Muscle of leg (tissue), 11 donors: ENCODE data around the gene LRRC72. TPM values are rescaled to one million over a fixed set of nuclear protein-coding genes. Genes with fewer than 3 reads are reported as not detected.

Source experiments
- DNase-seq: peaks from one replicate; pipeline ENCODE4 v3.0.0; 2013
- H3K27ac ChIP-seq: one replicate; pipeline ENCODE4 v1.5.1; 2013; ENCODE audit warnings: mild to moderate bottlenecking, low read length, control low read depth
- H3K27me3 ChIP-seq: one replicate; pipeline ENCODE4 v1.6.1; 2013; ENCODE audit warnings: low read length; ENCODE audit not compliant: control insufficient read depth, insufficient read depth
- H3K36me3 ChIP-seq: one replicate; pipeline ENCODE4 v1.6.1; 2013; ENCODE audit warnings: low read length; ENCODE audit not compliant: control insufficient read depth, insufficient read depth
- H3K4me1 ChIP-seq: one replicate; pipeline ENCODE4 v1.6.1; 2013; ENCODE audit warnings: low read length; ENCODE audit not compliant: control insufficient read depth, insufficient read depth
- H3K4me3 ChIP-seq: one replicate; pipeline ENCODE4 v1.5.1; 2013; ENCODE audit warnings: low read length, control low read depth
- H3K9me3 ChIP-seq: replicated peaks from 2 replicates; pipeline ENCODE4 v1.6.1; 2013; ENCODE audit warnings: low read depth, low read length; ENCODE audit not compliant: control insufficient read depth
- WGBS: methylation state at CpG from one replicate; pipeline ENCODE4 v1.1.5; 2013; ENCODE audit warnings: missing lambda C conversion rate; ENCODE audit not compliant: insufficient coverage; 5-methylcytosine and 5-hydroxymethylcytosine counted together
- polyA plus RNA-seq, 8 donors: library from polyadenylated mRNA; unstranded; fragments of 120-200 nt; gene quantifications; one replicate each; pipeline versions ENCODE4 v1.2.1 to v1.2.3, GENCODE V29; 2013; ENCODE audit warnings: inconsistent platforms in 1 of 8, low replicate concordance in 1 of 8; ENCODE audit not compliant: insufficient read length in 8 of 8, insufficient read depth in 1 of 8
- total RNA-seq: library from RNA; stranded (reverse); fragments of 120-200 nt; gene quantifications from one replicate; pipeline ENCODE4 v1.2.4, GENCODE V29; 2013

The LRRC72 gene
- total and polyA plus RNA-seq, 9 donors: not detected

DNA sequence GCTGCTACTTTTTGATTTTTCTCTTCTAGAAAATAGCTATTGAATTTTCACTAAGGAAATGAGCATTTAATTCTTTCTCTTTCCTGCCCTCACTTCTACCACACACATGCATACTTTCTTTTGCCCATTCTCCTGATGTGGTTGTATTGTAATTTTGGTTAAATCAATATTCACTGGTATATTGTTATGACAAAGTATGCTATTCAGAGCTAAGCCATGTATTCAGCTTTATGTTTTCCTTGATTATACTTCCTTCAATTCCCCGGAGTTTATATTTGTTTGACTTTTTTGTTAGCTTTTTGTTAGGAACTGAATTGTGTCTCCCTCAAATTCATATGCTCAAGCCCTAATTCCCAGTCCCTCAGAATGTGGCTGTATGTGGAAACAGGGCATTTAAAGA, 24.0 kb downstream of the LRRC72 start:
- Histone ChIP-seq H3K9me3 (no peaks in the 10 kb centered on the region), H3K4me1 (no peaks in the 10 kb centered on the region), H3K36me3 (no peaks in the 10 kb centered on the region), H3K27ac (no peak overlapping the region), H3K27me3 (no peaks in the 10 kb centered on the region), H3K4me3 (no peak overlapping the region)
- no peak for DNase-seq
- no CpG with 5 or more reads among the region's 1 CpG for WGBS

DNA sequence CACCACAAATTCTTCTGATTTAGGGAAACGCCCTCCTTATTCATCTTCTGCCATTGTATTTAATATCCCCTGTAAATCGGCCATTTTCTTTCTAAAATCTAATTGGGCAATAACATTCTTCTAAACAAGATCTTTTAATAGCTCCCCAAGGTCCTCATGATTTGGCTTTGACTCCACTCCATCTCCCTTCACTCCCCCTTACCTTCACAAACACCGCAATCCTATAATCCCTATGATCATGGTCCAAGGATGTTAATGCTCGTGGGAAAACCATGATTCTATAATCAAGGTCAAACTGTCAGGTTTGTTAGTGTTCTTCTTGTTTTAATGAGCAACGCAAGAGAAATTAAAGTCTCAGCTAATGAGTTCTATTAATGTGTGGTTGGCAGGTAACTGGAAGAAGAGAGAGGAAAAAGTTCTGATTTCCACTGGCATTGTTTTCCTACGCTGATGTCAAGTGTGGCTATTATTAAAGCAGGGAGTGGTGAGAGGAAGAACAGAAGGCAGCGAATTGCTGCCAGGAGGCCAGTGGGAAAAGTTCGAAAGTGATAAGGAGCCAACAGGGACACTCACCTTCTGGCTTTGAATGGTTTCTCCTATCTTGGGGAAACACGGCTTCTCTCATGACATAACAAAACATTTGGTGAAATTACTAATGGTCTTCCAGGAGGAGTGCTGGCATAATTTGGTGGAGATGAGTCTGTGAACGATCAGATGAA, 28.1 kb downstream of the LRRC72 start:
- no peaks in the 10 kb centered on the region for H3K27me3 ChIP-seq
- 89% methylated on average over 6 of the region's 10 CpGs for WGBS
- no peak overlapping the region for H3K27ac ChIP-seq
- no peaks in the 10 kb centered on the region for H3K36me3 ChIP-seq
- DNase-seq: no peak
- no peak overlapping the region for H3K4me3 ChIP-seq
- H3K4me1 ChIP-seq: no peaks in the 10 kb centered on the region
- no peaks in the 10 kb centered on the region for H3K9me3 ChIP-seq

DNA sequence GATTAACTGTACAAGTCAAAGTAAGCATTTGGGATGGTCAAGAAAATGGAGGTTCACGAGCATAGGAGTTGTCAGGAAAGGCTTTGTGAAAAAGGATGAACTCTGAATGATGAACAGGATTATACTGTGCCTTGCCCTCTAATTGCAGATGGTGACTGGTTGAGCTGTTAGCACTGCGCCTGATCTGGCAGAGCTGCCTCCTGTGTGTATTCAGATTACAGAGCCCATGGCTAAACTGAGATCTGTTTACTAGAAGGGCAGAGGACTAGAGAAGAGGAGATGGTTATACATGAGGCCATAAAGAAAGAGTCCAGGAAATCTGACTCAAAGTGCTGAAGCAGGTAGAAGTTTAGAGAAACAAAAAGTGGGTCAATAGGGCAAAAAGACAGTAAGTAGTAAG, 29.7 kb downstream of the LRRC72 start:
- no peak overlapping the region for H3K27ac ChIP-seq
- no peak overlapping the region for H3K4me3 ChIP-seq
- no peaks in the 10 kb centered on the region for H3K9me3 ChIP-seq
- no peaks in the 10 kb centered on the region for H3K4me1 ChIP-seq
- no peak for DNase-seq
- WGBS: 67% methylated on average over 2 of the region's 2 CpGs
- H3K36me3 ChIP-seq: no peaks in the 10 kb centered on the region
- H3K27me3 ChIP-seq: no peaks in the 10 kb centered on the region

DNA sequence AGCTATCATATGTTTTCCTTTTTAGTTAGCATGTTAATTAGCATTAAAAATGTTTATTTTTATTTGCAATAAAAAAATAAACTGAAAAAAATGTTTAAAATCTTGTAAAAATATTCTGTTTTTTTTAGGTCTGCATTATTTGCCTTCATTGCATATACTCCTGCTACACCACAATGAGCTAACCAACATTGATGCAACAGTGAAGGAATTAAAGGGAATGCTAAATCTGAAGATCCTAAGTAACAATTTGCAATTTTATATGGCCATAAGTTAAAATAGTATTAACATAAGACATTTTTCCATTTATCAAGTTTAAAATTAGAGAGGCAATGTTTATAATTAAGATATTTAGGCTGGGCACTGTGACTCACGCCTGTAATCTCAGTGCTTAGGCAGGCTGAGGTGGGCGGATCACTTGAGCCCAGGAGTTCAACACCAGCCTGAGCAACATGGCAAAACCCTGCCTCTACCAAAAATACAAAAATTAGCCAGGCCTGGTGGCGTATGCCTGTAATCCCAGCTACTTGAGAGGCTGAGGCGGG, 32.2 kb downstream of the LRRC72 start:
- WGBS: 94% methylated on average over 2 of the region's 4 CpGs
- H3K9me3 ChIP-seq: no peaks in the 10 kb centered on the region
- H3K27me3 ChIP-seq: no peaks in the 10 kb centered on the region
- H3K4me1 ChIP-seq: no peaks in the 10 kb centered on the region
- no peak overlapping the region for H3K27ac ChIP-seq
- H3K4me3 ChIP-seq: no peak overlapping the region
- DNase-seq: no peak
- H3K36me3 ChIP-seq: no peaks in the 10 kb centered on the region

DNA sequence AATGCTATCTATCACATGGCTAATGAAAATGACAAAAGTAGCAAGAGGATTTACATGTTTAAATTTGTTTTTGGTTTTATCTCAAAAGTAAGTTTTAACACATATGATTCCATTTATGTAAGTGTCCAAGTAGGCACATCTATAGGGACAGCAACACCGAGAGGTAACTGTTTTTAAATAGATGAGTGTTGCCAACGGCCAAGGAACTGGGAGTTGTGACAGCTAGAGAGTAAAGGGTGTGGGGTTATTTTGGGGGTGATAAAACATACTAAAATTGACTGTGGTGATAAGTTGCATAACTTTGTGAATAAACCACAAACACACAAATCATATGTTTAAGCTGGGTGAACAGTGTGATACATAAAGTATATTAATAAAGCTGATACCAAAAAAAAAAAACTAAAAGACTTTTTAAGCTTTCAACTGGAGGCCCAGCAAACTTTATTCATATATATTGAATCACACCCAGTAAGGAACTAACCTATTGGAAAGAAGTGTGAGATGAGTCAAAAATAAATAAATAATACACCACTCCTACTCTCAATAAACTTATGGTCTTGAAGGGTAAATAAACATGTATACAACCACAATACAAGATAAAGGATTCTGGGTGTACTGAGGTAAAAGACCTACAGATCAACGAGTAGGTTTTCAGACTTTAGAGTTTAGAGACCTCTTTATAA, 33.0 kb downstream of the LRRC72 start:
- Histone ChIP-seq H3K27me3 (no peaks in the 10 kb centered on the region), H3K27ac (no peak overlapping the region), H3K4me3 (no peak overlapping the region), H3K4me1 (no peaks in the 10 kb centered on the region), H3K9me3 (no peaks in the 10 kb centered on the region), H3K36me3 (no peaks in the 10 kb centered on the region)
- no peak for DNase-seq
- WGBS: no CpG with 5 or more reads among the region's 3 CpGs

DNA sequence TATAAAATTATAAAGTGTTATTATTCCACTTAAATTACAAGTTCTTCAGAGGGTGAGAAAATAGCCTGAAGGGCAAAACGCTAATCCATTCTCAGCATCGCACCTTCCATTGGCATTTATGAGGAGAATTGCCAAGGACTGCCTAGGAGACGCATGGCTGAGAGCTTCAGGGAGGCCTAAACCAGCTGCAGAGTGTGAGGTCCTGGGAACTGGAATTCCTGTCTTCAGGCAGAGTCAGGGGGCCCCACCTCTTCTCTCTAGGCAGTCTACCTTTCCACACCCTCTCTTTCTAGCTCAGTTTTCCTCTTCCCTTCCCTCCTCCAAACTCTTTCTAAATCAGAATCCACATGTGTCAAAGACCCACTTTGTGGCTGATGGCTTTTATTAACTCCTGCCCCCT, 35.3 kb downstream of the LRRC72 start:
- no peak for DNase-seq
- H3K27me3 ChIP-seq: no peaks in the 10 kb centered on the region
- H3K4me1 ChIP-seq: no peaks in the 10 kb centered on the region
- WGBS: 80% methylated on average over 1 of the region's 3 CpGs
- no peaks in the 10 kb centered on the region for H3K9me3 ChIP-seq
- no peak overlapping the region for H3K27ac ChIP-seq
- no peak overlapping the region for H3K4me3 ChIP-seq
- no peaks in the 10 kb centered on the region for H3K36me3 ChIP-seq

DNA sequence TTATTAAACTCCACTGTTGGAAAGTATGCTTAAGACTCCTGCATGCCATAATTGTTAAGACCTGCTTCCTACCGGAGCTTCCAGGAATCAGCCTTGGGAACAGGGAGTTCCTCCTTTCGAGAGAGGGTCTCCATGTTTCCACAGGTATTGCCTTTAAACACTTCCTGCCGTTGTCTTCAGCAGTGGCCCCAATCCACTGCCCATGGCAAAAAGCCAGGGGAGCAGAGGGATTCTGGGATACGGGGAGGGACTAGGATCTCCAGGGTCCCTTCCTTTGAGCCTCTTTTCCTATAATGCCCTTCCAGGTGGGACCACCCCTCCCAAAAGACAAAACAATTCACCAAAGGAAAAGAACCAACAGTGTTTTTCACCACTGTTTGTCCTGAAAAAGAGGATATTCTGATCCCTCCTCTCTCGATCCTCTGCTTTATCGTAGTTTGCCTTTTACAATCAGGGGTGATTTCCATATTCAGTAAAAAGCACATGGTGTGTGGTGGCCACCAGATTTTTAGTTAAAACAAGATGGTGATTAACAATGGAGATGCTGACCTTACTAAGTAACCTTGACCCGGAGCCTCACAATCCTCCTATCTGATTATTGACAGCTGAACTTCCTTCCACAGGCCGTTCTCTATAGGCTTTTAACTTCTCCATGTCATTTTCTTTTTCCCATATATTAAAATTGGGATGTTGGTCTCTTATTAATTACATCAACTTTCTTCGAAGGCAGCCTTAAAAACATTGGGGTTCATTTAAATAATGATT, 36.0 kb downstream of the LRRC72 start:
- Histone ChIP-seq H3K27me3 (no peaks in the 10 kb centered on the region), H3K9me3 (no peaks in the 10 kb centered on the region), H3K27ac (no peak overlapping the region), H3K36me3 (no peaks in the 10 kb centered on the region), H3K4me1 (no peaks in the 10 kb centered on the region), H3K4me3 (no peak overlapping the region)
- no peak for DNase-seq
- 89% methylated on average over 2 of the region's 9 CpGs for WGBS

DNA sequence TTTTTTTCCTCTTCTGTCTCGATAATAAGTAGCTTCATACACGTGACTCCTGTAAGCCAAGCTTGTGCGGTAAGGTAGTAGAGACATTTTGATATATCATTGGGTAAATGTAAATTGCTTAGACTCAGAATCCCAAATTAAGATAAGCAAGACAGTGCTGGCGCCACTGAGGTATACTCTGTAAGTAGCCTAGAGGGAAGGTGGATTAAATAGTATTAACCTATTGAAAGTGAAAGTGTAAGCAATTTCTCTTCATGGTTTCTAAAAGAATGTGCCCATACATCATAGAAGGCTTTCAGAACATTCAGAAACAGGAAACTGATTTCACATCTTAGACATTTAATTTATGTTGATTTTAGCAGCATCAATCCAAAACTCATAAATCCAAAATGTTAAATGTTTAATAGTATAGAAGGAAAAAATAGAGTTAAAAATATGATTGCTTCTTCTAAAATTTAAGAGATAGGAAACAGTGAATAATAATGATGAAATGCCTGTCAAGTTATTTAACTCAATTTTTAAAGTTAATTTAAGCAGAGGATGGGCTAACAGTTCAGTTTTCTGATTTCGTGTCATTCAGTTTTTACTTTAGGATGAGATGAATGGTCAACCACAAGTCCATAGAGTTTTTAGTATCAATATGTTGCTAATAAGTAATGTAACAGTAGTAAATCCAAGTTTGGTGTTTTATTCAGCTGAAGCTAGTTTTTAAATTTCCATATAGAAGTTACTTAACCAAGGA, 36.8 kb downstream of the LRRC72 start:
- Histone ChIP-seq H3K4me3 (no peak overlapping the region), H3K27me3 (no peaks in the 10 kb centered on the region), H3K9me3 (no peaks in the 10 kb centered on the region), H3K27ac (no peak overlapping the region), H3K4me1 (no peaks in the 10 kb centered on the region), H3K36me3 (no peaks in the 10 kb centered on the region)
- no peak for DNase-seq
- WGBS: no CpG with 5 or more reads among the region's 5 CpGs

DNA sequence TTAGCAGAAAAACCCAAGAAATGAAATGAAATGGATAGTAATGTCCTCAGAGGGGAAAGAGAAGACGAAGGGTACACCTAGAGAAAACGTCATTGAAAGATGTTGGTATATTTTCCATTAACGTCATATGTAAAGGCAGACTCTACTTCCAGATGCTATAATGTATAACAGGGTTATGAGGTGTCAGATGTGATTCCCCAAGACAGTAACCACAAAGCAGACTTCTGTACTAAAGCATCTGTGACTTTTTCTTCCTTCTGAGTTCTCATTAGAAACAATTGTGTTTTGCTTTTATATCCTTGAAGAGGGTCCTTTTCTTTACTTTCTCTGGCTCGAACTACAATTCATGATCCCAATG, 37.4 kb downstream of the LRRC72 start:
- Histone ChIP-seq H3K36me3 (no peaks in the 10 kb centered on the region), H3K4me1 (no peaks in the 10 kb centered on the region), H3K4me3 (no peak overlapping the region), H3K9me3 (no peaks in the 10 kb centered on the region), H3K27me3 (no peaks in the 10 kb centered on the region), H3K27ac (no peak overlapping the region)
- peak; percentile 30 for DNase-seq
- no CpG with 5 or more reads among the region's 4 CpGs for WGBS
